Common myeloid progenitor, CD34-positive (primary cell): ENCODE measurements around the gene CYFIP1.
A peak's percentile ranks its signal among the peaks of the same experiment; 100 is the strongest.

Experiments used
- CTCF ChIA-PET: fragments of 350-600 bp; sonication (Branson Sonifier 250); formaldehyde crosslinking; loops from one replicate; lab custom pipeline; 2021; ENCODE audit warnings: antibody characterized with exemption; lab: Charles Lee
- POLR2A ChIA-PET: fragments of 350-600 bp; sonication (Branson Sonifier 250); formaldehyde crosslinking; loops from one replicate; lab custom pipeline; 2021; ENCODE audit warnings: antibody characterized with exemption; lab: Charles Lee
- DNase-seq, 3 donors: peaks; one replicate each; pipeline versions ENCODE4 v3.0.0 to v3.0.0-alpha.2; 2013
- H3K27ac ChIP-seq, 2 experiments: 1 replicate in 1 of 2; 2 replicates in 1 of 2; pipeline ENCODE4 v1.7.0; 2013; ENCODE audit warnings: inconsistent platforms in 2 of 2, low read length in 2 of 2, mild to moderate bottlenecking in 2 of 2, low read depth in 1 of 2, moderate library complexity in 1 of 2; ENCODE audit not compliant: severe bottlenecking in 2 of 2, insufficient read depth in 1 of 2, poor library complexity in 1 of 2
- H3K27me3 ChIP-seq, 5 experiments: replicated peaks in 2 of 5; 1 replicate in 3 of 5; 2 replicates in 2 of 5; pipeline versions ENCODE4 v1.6.1 to v1.7.0; 2013; ENCODE audit warnings: low read length in 4 of 5, mild to moderate bottlenecking in 2 of 5, moderate library complexity in 2 of 5, inconsistent platforms in 1 of 5; ENCODE audit not compliant: insufficient read depth in 5 of 5, control insufficient read depth in 4 of 5
- H3K36me3 ChIP-seq, 4 experiments: 1 replicate in 2 of 4; 2 replicates in 2 of 4; pipeline versions ENCODE4 v1.6.1 to v1.7.0; 2013; ENCODE audit warnings: low read length in 3 of 4, control low read depth in 1 of 4, mild to moderate bottlenecking in 1 of 4; ENCODE audit not compliant: control insufficient read depth in 4 of 4, insufficient read depth in 4 of 4
- H3K4me1 ChIP-seq, 4 experiments: 1 replicate in 3 of 4; 2 replicates in 1 of 4; pipeline versions ENCODE4 v1.6.1 to v1.7.1; 2013; ENCODE audit warnings: low read length in 3 of 4, mild to moderate bottlenecking in 3 of 4, control low read depth in 1 of 4, inconsistent platforms in 1 of 4, moderate library complexity in 1 of 4; ENCODE audit not compliant: control insufficient read depth in 4 of 4, insufficient read depth in 4 of 4; ENCODE audit errors: control extremely low read depth in 1 of 4
- H3K4me3 ChIP-seq, 7 experiments: 1 replicate in 4 of 7; 2 replicates in 3 of 7; pipeline versions ENCODE4 v1.5.1 to v1.7.0; 2013; ENCODE audit warnings: mild to moderate bottlenecking in 7 of 7, low read length in 6 of 7, moderate library complexity in 6 of 7, inconsistent platforms in 2 of 7, low read depth in 2 of 7, control low read depth in 1 of 7; ENCODE audit not compliant: insufficient read depth in 4 of 7, control insufficient read depth in 1 of 7; ENCODE audit errors: extremely low read depth in 1 of 7
- H3K9me3 ChIP-seq, 5 experiments: 1 replicate in 4 of 5; 2 replicates in 1 of 5; pipeline versions ENCODE4 v1.6.1 to v1.7.1; 2013; ENCODE audit warnings: low read length in 4 of 5, mild to moderate bottlenecking in 2 of 5, inconsistent platforms in 1 of 5, low read depth in 1 of 5, moderate library complexity in 1 of 5; ENCODE audit not compliant: control insufficient read depth in 4 of 5, insufficient read depth in 2 of 5; ENCODE audit errors: control extremely low read depth in 1 of 5
- WGBS: methylation state at CpG from one replicate; pipeline ENCODE4 v1.1.5; 2013; ENCODE audit not compliant: insufficient coverage; 5-methylcytosine and 5-hydroxymethylcytosine counted together

Gene CYFIP1

DNA sequence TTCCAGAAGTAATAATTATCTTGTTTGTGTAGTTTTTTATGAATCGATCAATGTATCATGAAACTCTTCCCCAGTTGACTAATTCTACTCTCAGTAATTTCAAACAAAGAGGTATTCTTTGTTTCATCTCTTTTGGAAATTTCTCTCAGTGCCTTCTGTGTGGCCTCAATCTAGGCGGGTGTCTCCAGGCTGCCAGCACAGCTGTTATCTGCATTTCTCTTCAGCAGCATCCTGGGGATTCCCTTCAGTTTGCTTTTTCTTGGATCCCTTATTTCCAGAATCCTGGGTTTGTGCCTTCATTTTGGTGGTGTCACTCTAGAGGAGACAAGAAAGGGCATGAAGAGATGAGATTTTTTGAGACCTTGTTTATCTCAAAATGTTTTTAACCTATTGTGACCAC is 119.0 kb downstream of the CYFIP1 start:
- POLR2A ChIA-PET = no interaction called here
- WGBS = 100% methylated on average over 1 of the region's 2 CpGs

DNA sequence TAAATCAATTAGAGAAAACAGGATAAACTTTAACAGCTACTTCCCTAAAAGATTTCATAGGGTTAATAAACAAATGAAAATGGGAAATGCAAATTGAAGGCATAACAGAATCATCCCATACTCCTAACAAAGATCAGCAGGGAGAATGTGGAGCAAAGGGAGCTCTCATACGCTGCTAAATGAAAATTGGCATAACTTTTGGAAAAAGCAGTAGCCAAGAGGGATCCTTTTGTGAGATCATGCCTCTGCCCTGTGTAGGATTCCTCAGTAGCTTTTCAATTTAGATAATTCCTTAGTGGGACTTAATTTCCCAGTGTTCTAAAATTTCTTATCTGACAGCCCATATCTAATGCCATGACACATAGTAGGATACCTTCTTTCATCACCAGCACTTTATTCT is 123.5 kb downstream of the CYFIP1 start:
- no peak for DNase-seq
- Histone ChIP-seq H3K4me3 (no peak overlapping the region), H3K27me3 (no peaks in the 10 kb centered on the region), H3K27ac (no peak overlapping the region), H3K9me3 (no peaks in the 10 kb centered on the region), H3K4me1 (no peaks in the 10 kb centered on the region), H3K36me3 (peaks cover 23 to 70% (median 44%) of the 10 kb centered on the region in 4 experiments)
- ChIA-PET CTCF (interaction anchor here (1.1 to 1.2 kb wide), 2 partner anchors 16 to 42 kb away, joined by 4 read pairs; no protein-coding TSS in a partner anchor), POLR2A (no interaction called here)
- WGBS = 100% methylated on average over 1 of the region's 1 CpG

More for the DNA sequence above, 119.0 kb downstream of the CYFIP1 start:
- no peak overlapping the region for H3K27ac ChIP-seq
- no peaks in the 10 kb centered on the region for H3K9me3 ChIP-seq
- no peaks in the 10 kb centered on the region for H3K4me1 ChIP-seq
- H3K27me3 ChIP-seq = no peaks in the 10 kb centered on the region
- H3K36me3 ChIP-seq = peaks cover 21 to 62% (median 42%) of the 10 kb centered on the region in 4 experiments
- no peak overlapping the region for H3K4me3 ChIP-seq
- CTCF ChIA-PET = no interaction called here
- DNase-seq = no peak

DNA sequence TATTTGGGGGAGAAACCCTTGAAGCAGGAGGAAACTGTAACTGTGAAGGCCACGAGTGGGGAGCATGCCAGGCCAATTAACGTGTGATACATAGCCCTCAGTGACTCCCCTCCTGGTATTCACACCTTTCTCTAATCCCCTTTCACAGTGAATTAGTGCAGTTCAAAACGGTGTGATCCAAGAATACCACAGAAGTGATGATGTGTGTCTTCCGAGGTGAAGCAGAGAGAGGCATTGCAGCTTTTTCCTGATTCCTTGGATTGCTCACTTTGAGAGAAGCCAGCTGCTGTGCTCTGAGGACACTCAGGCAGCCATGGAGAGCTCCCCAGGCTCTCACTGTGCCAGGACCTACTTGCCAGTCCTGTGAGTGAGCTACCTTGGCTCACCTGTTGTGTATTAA is 124.4 kb downstream of the CYFIP1 start:
- 94% methylated on average over 2 of the region's 4 CpGs for WGBS
- H3K36me3 ChIP-seq = peaks cover 20 to 67% (median 42%) of the 10 kb centered on the region in 4 experiments
- H3K27ac ChIP-seq = no peak overlapping the region
- no peak for DNase-seq
- H3K4me3 ChIP-seq = no peak overlapping the region
- no peaks in the 10 kb centered on the region for H3K9me3 ChIP-seq
- no peaks in the 10 kb centered on the region for H3K27me3 ChIP-seq
- H3K4me1 ChIP-seq = no peaks in the 10 kb centered on the region
- ChIA-PET POLR2A (no interaction called here), CTCF (interaction anchor here (1.1 to 1.2 kb wide), 2 partner anchors 15 to 43 kb away, joined by 4 read pairs; no protein-coding TSS in a partner anchor)

DNA sequence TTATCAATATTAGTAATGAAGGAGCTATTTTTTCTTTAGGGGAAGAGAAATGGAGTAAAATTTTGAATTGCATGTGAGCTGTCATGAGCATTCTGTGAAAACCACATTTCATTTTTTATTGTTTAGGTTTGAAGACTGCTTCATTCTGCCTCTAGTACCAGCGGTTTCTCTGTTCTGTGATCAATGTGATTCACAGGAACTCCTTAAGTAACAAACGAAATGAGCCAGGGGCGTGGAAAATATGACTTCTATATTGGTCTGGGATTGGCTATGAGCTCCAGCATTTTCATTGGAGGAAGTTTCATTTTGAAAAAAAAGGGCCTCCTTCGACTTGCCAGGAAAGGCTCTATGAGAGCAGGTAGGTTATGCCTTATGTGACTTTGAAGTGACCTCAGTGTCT is 128.7 kb downstream of the CYFIP1 start:
- ChIA-PET CTCF (no interaction called here), POLR2A (no interaction called here)
- no peak overlapping the region for H3K27ac ChIP-seq
- H3K4me1 ChIP-seq = no peaks in the 10 kb centered on the region
- DNase-seq = no peak
- no peak overlapping the region for H3K4me3 ChIP-seq
- no peaks in the 10 kb centered on the region for H3K9me3 ChIP-seq
- no peaks in the 10 kb centered on the region for H3K27me3 ChIP-seq
- 100% methylated on average over 4 of the region's 4 CpGs for WGBS
- peaks cover 23 to 70% (median 44%) of the 10 kb centered on the region in 4 experiments for H3K36me3 ChIP-seq

- Histone ChIP-seq H3K4me3 (no peak overlapping the region), H3K36me3 (peaks cover 20 to 72% (median 42%) of the 10 kb centered on the region in 4 experiments), H3K27me3 (no peaks in the 10 kb centered on the region), H3K4me1 (no peaks in the 10 kb centered on the region), H3K9me3 (no peaks in the 10 kb centered on the region), H3K27ac (no peak overlapping the region)
- POLR2A ChIA-PET = interaction anchor here (0.6 kb wide), 1 partner anchor 19 kb away, joined by 4 read pairs; no protein-coding TSS in a partner anchor
- CTCF ChIA-PET = no interaction called here
- DNase-seq = no peak
- WGBS = 93% methylated on average over 2 of the region's 3 CpGs
Measured at GRCh38 chr15:22850055-22850454, 130.1 kb downstream of the CYFIP1 start.

DNA sequence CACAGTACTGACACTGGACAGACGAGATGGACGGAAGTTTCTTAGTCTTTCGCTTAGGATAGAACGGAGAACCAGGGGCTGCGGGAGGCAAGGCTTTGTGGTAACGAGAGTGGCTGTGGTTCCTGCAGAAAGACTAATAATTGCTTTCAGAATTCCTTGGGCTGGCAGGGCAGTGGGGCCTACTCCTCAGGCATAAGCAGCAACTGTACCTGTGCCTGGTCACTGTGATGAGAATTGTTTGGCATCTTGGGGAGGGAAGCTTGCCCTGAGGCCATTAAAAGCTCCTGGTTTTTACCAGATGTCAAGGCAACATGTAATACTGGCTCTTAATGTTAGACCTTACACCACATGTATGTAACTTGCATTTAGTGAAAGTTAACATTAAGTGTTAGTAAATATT is 134.1 kb downstream of the CYFIP1 start:
- DNase-seq = no peak
- H3K9me3 ChIP-seq = no peaks in the 10 kb centered on the region
- no peak overlapping the region for H3K4me3 ChIP-seq
- no peak overlapping the region for H3K27ac ChIP-seq
- ChIA-PET POLR2A (no interaction called here), CTCF (no interaction called here)
- 95% methylated on average over 6 of the region's 6 CpGs for WGBS
- peaks cover 10 to 59% (median 38%) of the 10 kb centered on the region in 4 experiments for H3K36me3 ChIP-seq
- no peaks in the 10 kb centered on the region for H3K27me3 ChIP-seq
- peaks cover 0 to under 1% (median 0%) of the 10 kb centered on the region in 4 experiments for H3K4me1 ChIP-seq

- WGBS = 78% methylated on average over 1 of the region's 2 CpGs
- H3K4me3 ChIP-seq = no peak overlapping the region
- peak overlapping the region in 1 of 2 experiments; percentile 10 for H3K27ac ChIP-seq
- ChIA-PET POLR2A (no interaction called here), CTCF (no interaction called here)
- peaks cover 0 to 5% (median 1%) of the 10 kb centered on the region in 4 experiments for H3K4me1 ChIP-seq
- H3K27me3 ChIP-seq = no peaks in the 10 kb centered on the region
- H3K36me3 ChIP-seq = peaks cover 4 to 60% (median 34%) of the 10 kb centered on the region in 4 experiments
- no peak for DNase-seq
- H3K9me3 ChIP-seq = no peaks in the 10 kb centered on the region
Measured at GRCh38 chr15:22845289-22845900, 134.8 kb downstream of the CYFIP1 start.
